ENCODE data around the gene RFC2. TPM values are rescaled to one million over a fixed set of nuclear protein-coding genes. Genes with fewer than 3 reads are reported as not detected.
A peak's percentile ranks its signal among the peaks of the same experiment; 100 is the strongest.

Gene RFC2
- total RNA-seq, 2 donors from 2014 or later: 56.7 to 71.6 TPM

DNA sequence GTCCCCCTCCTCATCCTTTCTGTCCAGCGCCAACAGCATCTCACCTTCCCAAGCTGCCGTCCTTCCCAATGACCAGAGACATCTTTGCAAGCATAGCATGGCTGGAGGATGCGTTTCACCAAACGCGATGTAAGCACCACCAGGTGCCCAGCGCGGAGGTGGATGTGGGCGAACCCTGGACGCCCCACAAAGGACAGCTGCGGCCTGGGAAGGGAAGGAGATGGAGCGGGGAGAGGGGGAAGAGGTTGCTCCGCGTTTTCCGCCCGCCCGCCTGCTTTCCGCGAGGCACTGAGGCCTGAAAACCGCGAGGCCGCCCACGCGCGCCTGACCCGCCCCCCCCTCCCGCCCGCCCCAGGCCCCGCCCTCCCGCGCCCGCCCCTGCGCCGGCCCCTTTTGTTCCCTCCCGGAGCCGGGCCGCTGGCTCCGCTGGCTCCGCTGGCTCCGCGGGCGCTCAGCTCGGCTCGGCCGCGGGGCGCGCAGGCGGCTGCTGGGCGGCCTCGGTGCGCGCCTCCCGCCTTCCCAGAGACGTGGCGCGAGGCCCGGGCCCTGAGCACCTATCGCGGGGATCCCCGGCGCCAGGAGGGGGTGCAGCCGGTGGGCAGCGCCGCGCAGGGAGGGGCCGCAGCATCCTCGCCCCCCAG, 34.9 kb upstream of the RFC2 start, which contains the start of gene CLIP2:
Gene CLIP2 (plus strand): TSS at position 390 of the 641 bp plus-strand sequence. CDS start 28,140 bp downstream, outside the sequence.
- H3K27ac Mint-ChIP-seq: peak within 1 kb of the TSS; percentile 87
- WGBS, 2 experiments (ENCODE audit: insufficient coverage in 1 of 2, insufficient read length in 1 of 2): 3 to 13% methylated on average over 3 to 58 of the region's 67 CpGs
- H3K27me3 Mint-ChIP-seq (ENCODE audit: insufficient read depth): no peaks in the 10 kb centered on the region
- DNase-seq: peak; percentile 94
- Histone ChIP-seq H3K4me3 (ENCODE audit: low read length) (peak within 1 kb of the TSS; percentile 88), H3K36me3 (ENCODE audit: control insufficient read depth, insufficient read depth, low read length) (no peaks in the 10 kb centered on the region), H3K4me1 (ENCODE audit: control insufficient read depth, insufficient read depth, low read length) (peaks cover 16% of the 10 kb centered on the region), H3K27me3 (ENCODE audit: control insufficient read depth, insufficient read depth, low read length, poor library complexity, severe bottlenecking) (no peaks in the 10 kb centered on the region), H3K9me3 (ENCODE audit: control insufficient read depth, low read length) (no peaks in the 10 kb centered on the region), H3K9ac (ENCODE audit: extremely low read depth, low read length, poor library complexity, severe bottlenecking) (peak within 1 kb of the TSS; percentile 73), H3K27ac (ENCODE audit: low read depth, low read length) (peak within 1 kb of the TSS; percentile 89)
- no peaks in the 10 kb centered on the region for H3K36me3 Mint-ChIP-seq (ENCODE audit: low read depth)
- peaks cover 37% of the 10 kb centered on the region for H3K4me1 Mint-ChIP-seq
- TF ChIP-seq, protein P1, sequence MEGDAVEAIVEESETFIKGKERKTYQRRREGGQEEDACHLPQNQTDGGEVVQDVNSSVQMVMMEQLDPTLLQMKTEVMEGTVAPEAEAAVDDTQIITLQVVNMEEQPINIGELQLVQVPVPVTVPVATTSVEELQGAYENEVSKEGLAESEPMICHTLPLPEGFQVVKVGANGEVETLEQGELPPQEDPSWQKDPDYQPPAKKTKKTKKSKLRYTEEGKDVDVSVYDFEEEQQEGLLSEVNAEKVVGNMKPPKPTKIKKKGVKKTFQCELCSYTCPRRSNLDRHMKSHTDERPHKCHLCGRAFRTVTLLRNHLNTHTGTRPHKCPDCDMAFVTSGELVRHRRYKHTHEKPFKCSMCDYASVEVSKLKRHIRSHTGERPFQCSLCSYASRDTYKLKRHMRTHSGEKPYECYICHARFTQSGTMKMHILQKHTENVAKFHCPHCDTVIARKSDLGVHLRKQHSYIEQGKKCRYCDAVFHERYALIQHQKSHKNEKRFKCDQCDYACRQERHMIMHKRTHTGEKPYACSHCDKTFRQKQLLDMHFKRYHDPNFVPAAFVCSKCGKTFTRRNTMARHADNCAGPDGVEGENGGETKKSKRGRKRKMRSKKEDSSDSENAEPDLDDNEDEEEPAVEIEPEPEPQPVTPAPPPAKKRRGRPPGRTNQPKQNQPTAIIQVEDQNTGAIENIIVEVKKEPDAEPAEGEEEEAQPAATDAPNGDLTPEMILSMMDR (conservative IDR thresholded peaks at IDR 0.05): no peak
- H3K4me3 Mint-ChIP-seq: peak within 1 kb of the TSS; percentile 69
- no peaks in the 10 kb centered on the region for H3K9me3 Mint-ChIP-seq

DNA sequence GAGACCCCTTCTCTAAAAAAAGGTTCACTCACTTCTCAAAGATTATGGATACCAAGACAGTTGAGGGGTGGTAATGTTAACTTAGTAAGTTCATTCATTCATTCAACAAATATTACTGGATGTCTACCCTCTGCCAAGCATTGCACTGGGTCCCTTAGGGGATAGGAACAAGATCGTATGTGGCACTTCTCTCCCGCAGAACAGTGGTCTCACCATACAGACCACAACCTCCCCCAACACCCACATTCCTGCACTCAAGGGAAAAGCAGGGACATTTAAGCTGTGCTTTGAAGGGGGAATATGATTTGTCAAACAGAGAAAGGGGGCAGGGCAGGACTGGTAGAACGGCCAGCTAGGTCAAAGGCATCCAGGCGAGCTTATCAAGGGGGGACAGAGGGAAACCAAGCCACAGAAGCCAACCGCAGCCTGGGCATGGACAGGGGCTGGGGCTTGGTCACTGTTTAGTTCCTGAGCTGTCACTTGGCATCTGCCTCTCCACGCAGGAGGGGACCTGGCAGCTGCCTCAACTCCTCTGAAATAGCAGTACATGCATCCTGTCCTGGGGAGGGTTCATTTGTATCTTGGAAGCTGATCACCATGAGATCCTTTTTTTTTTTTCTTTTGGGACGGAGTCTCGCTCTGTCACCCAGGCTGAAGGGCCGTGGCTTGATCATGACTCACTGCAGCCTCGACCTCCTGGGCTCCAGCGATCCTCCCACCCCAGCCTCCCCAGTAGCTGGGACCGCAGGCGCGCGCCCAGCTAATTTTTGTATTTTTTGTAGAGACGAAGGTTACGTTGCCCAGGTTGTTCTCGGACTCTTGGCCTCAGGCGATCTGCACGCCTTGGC, 34.1 kb upstream of the RFC2 start:
- TF ChIP-seq, protein P1 (conservative IDR thresholded peaks at IDR 0.05): no peak
- no peak overlapping the region for H3K27ac ChIP-seq (ENCODE audit: low read depth, low read length)
- no peaks in the 10 kb centered on the region for H3K27me3 ChIP-seq (ENCODE audit: control insufficient read depth, insufficient read depth, low read length, poor library complexity, severe bottlenecking)
- Mint-ChIP-seq H3K4me1 (peaks cover 39% of the 10 kb centered on the region), H3K36me3 (ENCODE audit: low read depth) (no peaks in the 10 kb centered on the region), H3K9me3 (no peaks in the 10 kb centered on the region), H3K4me3 (peak overlapping the region; percentile 69), H3K27ac (peak overlapping the region; percentile 87), H3K27me3 (ENCODE audit: insufficient read depth) (no peaks in the 10 kb centered on the region)
- no peaks in the 10 kb centered on the region for H3K9me3 ChIP-seq (ENCODE audit: control insufficient read depth, low read length)
- no peak for DNase-seq
- H3K4me1 ChIP-seq (ENCODE audit: control insufficient read depth, insufficient read depth, low read length): peaks cover 16% of the 10 kb centered on the region
- no peak overlapping the region for H3K9ac ChIP-seq (ENCODE audit: extremely low read depth, low read length, poor library complexity, severe bottlenecking)
- H3K4me3 ChIP-seq (ENCODE audit: low read length): peak overlapping the region; percentile 75
- H3K36me3 ChIP-seq (ENCODE audit: control insufficient read depth, insufficient read depth, low read length): no peaks in the 10 kb centered on the region
- WGBS, 2 experiments (ENCODE audit: insufficient coverage in 1 of 2, insufficient read length in 1 of 2): 70% methylated on average over 18 to 20 of the region's 20 CpGs

DNA sequence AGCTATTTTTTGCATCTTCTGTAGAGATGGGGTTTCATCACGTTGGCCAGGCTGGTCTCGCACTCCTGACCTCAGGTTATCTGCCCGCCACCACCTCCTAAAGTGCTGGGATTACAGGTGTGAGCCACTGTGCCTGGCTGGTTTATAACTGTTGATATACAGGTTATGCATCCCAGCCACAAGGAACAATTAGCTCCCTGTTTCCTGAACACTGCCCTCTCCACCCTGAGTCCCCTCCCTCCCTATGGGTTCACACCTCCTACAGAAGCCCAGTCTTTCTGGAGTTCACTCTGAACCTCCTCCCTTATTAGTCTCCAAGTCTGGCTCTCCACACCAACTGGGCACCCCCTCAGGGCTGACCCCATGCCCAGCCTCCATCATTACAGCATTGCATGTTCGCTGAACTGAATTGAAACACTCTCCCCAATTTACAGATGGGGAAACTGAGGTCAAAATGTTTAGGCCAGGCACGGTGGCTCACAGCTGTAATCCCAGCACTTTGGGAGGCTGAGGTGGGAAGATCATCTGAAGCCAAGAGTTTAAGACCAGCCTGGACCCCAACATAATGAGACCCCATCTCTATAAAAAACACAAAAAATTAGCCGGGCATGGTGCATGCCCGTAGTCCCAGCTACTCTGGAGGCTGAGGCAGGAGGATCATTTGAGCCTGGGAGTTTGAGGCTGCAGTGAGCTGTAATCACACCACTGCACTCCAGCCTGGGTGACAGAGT, 33.3 kb upstream of the RFC2 start:
- no peak overlapping the region for H3K4me3 Mint-ChIP-seq
- Histone ChIP-seq H3K27ac (ENCODE audit: low read depth, low read length) (no peak overlapping the region), H3K9me3 (ENCODE audit: control insufficient read depth, low read length) (no peaks in the 10 kb centered on the region), H3K27me3 (ENCODE audit: control insufficient read depth, insufficient read depth, low read length, poor library complexity, severe bottlenecking) (no peaks in the 10 kb centered on the region), H3K4me1 (ENCODE audit: control insufficient read depth, insufficient read depth, low read length) (peaks cover 12% of the 10 kb centered on the region), H3K36me3 (ENCODE audit: control insufficient read depth, insufficient read depth, low read length) (no peaks in the 10 kb centered on the region), H3K9ac (ENCODE audit: extremely low read depth, low read length, poor library complexity, severe bottlenecking) (no peak overlapping the region), H3K4me3 (ENCODE audit: low read length) (no peak overlapping the region)
- H3K27me3 Mint-ChIP-seq (ENCODE audit: insufficient read depth): no peaks in the 10 kb centered on the region
- no peaks in the 10 kb centered on the region for H3K36me3 Mint-ChIP-seq (ENCODE audit: low read depth)
- H3K27ac Mint-ChIP-seq: no peak overlapping the region
- peaks cover 34% of the 10 kb centered on the region for H3K4me1 Mint-ChIP-seq
- no peak for DNase-seq
- no peaks in the 10 kb centered on the region for H3K9me3 Mint-ChIP-seq
- TF ChIP-seq, protein P1 (conservative IDR thresholded peaks at IDR 0.05): no peak
- 81 to 93% methylated on average over 3 to 7 of the region's 7 CpGs for WGBS, 2 experiments (ENCODE audit: insufficient coverage in 1 of 2, insufficient read length in 1 of 2)

Data from endodermal cell (in vitro differentiated cells).